GM19467 (cell line): ENCODE measurements around the gene PCDHAC1.

Experiments used
- ATAC-seq: cut with Tn5 transposase; IDR thresholded peaks from one replicate; pipeline ENCODE4 v1.9.1; 2021; ENCODE audit warnings: mild to moderate bottlenecking, moderate library complexity; ENCODE audit not compliant: unreplicated experiment

The PCDHAC1 gene

DNA sequence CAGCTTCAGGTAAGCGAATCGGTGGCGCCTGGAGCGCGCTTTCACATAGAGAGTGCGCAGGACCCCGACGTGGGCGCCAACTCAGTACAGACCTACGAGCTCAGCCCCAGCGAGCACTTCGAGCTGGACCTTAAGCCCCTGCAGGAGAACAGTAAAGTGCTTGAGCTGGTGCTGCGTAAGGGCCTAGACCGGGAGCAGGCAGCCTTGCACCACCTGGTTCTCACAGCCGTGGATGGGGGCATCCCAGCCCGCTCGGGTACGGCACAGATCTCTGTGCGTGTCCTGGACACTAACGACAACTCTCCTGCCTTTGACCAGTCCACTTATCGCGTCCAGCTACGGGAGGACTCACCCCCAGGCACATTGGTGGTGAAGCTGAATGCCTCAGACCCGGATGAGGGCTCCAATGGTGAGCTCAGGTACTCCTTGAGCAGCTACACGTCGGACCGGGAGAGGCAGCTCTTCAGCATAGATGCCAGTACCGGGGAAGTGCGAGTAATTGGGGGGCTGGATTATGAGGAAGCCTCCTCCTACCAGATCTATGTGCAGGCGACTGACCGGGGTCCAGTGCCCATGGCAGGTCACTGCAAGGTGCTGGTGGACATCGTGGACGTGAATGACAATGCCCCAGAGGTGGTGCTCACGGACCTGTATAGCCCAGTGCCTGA is 41.3 kb downstream of the PCDHAC1 start:
- ATAC-seq: no peak

DNA sequence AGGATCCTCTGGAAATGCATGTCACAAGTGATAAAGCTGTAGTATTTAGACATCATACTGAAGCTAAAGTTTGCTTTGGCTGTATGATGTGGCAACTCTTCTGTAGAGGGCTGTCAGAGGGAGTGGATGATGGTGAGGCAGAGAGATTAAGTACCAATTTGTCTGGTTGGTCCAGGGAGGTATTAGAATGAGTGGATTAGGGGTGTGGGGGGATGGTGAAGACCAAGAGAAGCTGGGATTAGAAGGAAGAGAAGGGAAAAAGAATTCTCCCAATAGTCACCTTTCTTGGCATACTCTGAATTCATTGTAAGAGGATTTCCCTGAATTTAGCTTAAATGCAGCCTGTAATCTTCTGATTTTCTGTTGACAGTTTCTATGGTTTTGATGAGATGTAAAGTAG is 43.8 kb downstream of the PCDHAC1 start:
- ATAC-seq: no peak

DNA sequence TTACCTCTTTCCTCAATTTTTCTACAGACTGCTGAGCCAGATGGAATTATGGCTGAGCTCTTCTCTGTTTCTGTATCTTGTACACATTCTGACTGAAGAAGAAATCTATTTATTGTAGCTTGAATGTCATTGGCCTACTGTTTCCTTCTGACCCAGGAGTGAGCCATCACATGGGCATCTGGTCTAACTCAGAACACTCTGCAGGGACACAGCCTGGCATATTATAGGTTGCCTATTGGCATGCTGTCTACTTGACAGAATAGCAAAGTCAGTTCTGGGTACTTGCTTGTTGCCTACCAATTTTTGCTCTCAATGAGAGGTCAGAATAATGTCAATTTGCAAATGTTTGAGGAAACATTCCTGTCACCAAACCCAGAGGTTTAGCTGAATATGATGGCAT is 47.5 kb downstream of the PCDHAC1 start:
- no peak for ATAC-seq

DNA sequence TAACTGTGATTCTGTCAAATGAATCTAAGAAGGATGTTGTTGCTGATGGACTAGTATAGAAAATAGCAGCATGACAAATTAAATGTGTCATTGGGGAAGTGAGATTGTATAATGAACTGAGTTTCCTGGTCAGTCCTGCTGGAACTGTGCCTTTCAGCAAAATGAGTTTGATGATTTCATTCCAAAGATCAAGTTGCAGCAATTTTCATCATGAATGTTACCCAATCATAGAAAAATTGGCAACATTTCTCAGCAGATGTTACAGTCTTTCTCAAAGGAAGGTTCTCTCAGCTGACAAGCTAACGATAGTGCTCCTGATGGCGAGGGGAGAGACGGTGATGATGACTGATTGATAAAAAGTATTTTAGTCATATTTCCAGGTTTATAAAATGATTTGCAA is 50.9 kb downstream of the PCDHAC1 start:
- no peak for ATAC-seq

DNA sequence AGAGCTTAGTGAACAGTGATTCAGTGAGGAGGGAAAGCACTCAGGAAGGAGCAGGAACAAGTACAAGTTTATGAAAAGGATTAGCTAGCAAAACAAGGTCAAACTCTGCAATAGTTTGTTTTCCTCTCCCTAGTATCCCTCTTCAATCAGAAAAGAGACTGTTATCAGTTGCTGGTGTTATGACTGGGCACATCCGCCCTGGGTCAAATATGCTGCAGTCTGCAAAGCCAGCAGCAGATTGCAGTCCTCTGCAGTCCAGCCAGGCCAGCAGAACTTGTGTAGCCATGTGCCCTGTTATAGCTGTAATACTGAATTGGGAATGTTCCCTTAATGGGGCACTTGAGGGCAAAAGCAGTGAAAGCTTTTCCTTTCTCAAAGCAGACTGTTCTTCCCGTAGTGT is 52.2 kb downstream of the PCDHAC1 start:
- no peak for ATAC-seq

DNA sequence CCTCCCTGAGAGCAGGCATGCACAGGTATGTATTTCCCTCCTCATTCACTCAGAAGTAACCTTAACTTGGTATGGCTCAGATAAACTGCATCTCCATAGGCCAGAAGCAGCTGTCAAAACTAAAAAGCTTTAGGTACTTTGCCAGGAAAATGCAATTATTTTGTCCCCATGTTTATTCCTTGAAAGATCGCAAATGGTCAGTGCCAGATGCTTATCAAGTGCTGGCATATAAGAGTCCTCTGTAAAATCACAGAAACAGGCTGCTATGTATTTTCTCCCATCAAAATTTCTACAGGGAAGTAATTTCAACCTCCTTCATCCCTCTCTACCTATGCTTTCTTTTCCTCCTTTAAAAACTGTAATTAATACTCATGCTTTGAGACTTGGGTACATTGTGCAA is 52.9 kb downstream of the PCDHAC1 start:
- ATAC-seq: no peak
